ENCODE measurements around the gene JCHAIN.

Gene JCHAIN

DNA sequence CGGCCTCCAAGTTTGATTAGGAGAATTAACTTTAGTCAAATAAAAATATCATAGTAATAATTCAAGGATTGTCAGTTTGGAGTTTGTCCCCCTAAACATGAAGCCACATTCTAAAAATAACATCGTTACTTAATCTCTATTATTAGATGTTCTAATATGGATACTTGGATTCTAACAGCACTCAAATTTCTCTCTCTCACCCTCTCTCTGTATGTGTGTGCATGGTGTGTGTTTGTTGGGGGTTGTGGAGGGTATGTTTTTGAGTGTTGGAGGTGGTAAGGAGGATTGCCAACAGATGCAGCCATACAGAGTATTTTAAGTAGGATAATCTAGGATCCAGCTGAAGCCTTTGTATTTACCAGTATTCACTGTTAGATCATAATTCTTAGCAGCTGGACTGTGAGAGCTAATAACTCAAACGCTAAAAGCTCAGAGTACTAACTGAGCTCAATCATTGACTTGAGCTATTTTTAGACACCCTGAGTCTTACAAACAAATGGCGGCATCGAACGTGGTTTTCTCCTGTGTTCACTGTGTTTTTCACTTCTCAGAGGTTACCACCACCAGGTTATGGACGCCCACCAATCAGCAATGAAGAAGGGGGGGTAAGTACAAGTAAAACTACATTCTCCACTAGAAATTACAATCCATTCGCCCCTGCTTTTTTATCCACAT lies 28.9 kb downstream of the JCHAIN start:
- no peak for DNase-seq (ENCODE audit: low spot score)

DNA sequence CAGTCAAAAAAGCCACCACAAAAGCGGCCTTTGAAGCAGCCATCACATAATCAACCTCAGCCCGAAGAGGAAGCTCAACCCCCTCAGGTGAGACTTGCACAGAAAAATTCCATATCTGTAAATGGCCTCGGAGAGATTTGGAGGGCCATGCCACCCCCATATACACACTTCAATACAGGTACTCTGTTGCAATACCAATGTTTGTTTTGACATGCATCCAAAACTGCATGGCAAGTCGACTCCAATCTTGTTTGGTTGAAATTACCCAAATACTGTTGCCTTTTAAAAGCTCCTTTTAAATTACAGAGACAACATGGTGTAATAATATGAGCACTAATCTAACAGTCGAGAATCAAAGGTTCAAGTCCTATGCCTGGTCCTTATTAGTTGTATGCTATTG lies 31.8 kb downstream of the JCHAIN start:
- no peak for DNase-seq (ENCODE audit: low spot score)

DNA sequence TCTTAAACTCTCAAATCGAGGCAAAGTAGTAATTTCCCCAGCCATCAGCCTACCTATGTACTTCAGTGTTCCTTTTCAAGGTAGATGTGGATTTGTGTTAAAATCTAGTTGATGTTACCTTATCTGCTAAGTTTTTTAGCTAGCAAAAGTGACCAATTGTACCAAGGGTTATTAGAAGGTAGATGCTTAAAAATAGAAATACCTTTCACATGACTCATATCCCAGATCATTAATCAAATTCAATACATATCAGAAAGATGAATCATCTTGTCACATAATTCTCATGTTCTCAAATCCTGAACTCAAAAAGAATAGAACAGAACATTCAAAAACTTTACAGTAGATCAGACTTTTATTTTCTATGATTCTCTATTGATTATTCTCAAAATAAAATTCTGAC lies 34.3 kb downstream of the JCHAIN start:
- peak; percentile 78 for DNase-seq (ENCODE audit: low spot score)

DNA sequence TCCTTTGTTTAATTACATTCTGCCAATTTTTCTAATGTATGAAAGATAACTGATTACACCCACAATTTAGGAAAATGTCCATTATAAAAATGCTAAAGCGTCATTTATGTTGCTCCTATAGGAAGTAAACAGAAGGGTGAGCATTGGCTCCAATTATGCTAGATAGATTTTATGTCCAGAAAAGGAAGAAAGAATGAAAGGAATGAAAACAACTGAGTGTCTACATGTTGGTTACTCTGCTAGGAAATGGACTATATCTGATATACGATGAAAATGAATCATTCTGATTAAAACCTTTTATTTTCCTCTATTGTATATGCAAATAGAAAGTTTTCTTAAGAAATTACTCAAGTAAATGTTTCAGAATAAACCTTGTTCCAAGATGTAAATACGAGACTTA lies 36.1 kb downstream of the JCHAIN start:
- DNase-seq (ENCODE audit: low spot score): no peak

DNA sequence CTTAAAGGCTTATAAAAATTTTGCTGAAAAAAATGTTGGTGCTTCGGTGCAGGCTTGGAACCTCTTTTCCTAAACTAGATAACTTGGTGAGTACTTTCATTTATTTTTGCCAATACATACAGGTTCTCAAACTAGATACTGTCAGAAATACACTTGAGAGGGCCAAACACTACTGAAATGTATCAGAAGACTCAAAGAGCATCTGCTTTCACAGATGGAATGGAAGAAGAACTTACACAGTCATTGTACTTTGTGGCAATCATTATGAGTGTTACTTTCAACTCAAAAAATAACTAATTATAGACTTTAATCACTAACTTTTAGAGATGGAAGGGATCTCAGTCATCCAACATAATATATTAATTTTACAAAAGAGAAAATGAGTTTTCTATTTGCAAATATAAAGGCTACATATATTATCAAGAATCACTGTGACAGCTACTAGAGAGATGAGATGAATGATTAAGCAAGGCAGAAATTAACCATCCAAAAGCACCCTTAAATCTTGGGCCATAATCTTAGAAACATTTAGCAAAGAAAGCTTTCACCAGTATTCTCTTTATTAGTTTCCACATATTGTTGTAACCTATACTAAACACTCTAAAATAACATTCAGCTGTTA lies 36.7 kb downstream of the JCHAIN start:
- no peak for DNase-seq (ENCODE audit: low spot score)

DNA sequence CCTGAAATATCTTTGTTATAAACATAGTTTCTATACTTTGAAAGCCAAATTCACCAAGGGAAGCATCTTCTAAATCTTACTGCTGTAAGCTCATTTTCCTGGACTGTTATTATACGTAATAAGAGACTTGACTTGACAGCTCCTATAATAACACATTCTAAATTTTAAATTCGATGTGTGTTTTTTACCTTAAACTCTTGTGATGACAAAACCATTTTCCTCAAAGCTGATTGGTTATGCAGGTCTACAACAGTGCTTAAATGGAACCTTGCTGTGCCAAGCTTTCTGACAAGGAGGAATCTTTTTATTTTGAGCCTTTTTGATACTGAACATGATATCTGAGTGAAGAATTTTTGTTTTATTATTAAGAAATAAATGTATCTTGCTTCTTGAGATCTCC lies 37.9 kb downstream of the JCHAIN start, which contains the start of gene ENAM:
ENAM (plus strand) TSS at position 301 of the 400 bp plus-strand sequence. CDS start 757 bp downstream, outside the sequence.
- no peak for DNase-seq (ENCODE audit: low spot score)

DNA sequence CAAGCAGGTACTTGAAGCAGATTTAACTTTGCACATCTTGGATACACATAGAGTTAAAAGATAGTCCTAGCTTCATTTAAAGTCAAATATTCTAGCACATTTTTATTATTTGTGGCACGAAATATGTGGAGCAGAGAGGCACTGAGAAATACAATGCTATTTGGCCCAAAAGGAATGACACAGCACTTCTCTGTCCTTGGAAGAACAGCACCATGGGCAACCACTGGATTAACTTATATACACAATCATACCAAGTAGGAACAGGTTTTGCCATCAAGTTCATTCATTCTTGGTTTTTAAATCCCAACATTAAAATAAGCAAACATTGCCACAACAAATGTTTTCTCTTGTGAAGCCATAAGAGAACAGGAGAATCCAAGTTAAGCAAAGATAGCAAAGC lies 38.7 kb downstream of the JCHAIN start:
- no peak for DNase-seq (ENCODE audit: low spot score)

DNA sequence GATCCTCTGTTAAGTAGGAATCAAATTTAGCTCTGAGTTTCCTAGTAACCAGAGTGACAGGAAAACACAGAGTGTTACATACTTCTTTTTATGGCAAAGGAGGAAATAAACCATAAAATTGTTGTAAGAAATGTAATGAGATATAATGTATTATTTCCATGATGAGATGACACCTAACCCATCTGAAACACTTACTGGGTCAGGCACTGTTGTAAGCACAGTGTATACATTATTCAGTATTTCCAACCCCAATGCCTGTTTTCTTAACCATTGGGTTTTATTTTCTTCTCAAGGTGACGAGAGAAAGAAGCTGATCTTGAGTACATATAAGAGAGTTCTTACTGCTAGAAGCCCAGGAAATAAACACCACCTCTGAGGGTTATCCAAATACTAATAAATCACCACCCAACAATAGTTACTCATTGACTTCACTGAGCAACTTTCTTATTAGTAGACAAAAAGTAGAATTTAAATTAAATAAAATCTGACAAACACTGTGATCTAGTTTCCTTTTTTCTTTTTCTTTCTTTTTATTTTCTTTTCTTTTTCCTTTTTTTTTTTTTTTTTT lies 42.0 kb downstream of the JCHAIN start:
- no peak for DNase-seq (ENCODE audit: low spot score)

DNA sequence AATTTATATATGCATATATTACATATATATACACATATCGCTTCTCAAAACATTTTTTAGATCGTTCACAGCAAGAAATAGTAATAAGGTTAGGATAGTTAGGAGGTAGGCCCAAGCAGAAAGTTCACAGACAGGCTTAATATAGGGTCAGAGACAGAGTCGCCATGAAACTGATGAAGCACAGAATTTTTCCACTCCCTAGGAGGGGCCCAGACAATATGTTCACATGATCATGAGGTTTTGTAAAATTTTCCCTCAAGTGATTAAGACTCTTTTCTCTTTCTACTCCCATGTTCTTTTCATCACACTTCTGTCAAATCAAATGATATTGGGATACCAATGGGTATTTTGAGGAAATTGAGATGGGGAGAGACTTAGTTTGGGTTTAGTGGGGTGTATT lies 43.0 kb downstream of the JCHAIN start:
- no peak for DNase-seq (ENCODE audit: low spot score)

DNA sequence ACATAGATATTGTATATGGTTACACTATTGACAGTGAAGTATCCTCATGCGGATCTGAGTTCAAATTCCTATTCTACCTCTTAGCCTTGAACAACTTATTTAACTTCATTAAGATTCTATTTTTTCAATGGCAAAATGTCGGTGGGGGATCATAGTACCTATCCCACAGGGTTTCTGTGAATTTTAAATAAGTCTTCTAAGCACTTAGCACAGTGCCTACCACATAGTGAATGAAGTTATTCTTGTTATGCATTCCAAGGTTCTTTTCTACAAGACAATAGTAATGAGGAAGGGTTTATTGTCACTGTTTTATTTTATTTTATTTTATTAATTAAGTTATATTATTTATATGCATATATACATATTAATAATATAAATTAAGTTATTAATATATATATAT lies 46.5 kb downstream of the JCHAIN start:
- DNase-seq (ENCODE audit: low spot score): no peak

DNA sequence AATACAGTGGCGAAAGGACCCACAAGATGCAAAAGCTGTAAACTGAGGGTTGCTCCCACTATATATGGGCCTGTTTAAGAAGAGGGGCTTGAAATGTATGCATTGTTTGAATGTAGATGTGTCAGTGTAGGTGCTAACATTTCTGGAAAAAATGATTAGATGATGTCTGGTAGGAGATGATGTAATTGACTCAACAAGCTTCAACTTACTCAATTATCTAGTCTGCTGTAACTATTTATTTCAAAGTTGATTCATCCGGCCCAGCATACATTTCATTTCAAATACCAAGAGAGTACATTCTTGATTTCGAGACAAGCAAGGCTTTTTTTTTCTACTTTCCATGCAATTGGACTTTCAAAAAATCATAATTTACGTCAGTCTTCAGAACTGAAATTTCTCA lies 47.0 kb downstream of the JCHAIN start:
- DNase-seq (ENCODE audit: low spot score): no peak

DNA sequence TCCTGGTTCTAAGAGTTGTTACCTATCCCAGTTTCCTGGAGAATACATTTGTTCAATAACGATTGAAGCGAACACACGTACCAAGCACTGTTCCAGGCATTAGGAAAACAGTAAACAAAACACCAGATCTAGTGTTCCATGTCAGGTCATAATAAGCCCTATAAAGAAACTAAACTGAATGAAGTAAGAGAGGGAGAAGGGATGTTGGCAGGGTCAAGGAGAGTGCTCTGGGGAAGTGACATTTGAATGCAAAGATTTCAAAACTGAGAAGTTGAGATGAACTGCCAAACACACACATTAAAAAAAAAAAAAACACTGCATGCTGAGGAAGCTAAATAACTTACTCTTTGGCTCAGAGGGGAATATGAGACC lies 52.1 kb downstream of the JCHAIN start:
- no peak for DNase-seq (ENCODE audit: low spot score)

DNA sequence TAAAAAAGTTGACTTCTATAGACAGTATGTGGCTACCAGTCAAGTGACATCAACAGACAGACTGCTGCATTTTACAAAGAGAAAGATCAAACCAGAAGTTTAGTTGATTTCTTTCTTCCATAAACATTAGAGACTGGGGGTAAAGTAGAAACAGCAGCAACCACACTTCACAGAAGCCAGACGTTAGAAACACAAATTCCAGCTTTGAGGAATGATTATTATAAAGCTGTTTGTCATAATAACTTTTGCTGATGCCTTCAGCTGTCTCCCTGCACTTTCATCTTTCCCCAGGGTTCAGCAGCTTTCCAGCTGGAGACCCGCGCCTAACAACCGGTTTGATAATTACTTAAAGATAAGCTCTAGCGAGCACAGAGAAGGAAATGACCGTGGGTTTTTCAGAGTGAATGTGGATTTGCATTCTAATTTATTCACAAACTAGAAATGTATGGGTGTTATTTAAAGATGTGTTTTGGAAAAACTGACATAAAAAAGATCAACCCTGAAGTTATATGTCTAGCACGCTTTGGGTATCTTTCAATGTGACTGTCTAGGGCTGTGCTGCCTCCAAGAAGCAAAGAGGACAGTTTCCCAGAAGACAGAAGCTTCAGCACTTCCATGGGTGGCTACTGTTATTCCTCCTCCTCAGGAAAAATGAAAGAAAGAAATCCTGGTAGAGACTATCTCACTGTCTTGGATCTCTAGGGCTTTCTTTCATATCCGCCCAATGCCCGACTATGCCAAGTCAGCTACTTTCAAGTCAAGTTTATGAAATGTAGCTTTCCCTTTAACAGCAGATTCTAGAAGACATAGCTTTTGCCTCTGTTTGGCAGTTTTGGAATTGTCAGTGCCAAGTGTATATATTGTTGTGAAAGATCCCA lies 52.8 kb downstream of the JCHAIN start:
- DNase-seq (ENCODE audit: low spot score): no peak

DNA sequence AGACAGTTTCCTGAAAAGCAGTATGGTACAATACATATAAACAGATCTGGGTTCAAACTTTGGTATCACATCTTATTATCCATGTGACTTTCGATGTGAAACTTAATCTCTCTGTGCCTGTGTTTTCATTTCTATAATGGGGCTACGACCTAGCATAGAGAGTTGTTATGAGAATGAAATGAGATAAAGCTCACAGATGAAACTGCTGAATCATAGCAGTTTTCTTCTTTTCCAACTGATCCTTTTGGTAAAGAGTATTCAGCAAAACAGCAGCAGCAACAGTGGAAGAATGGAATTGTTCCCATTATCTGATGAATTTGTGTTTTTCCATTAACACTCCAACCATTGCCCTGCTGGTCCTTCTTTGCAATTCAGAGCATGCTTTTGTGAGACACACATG lies 58.0 kb downstream of the JCHAIN start:
- DNase-seq (ENCODE audit: low spot score): no peak

DNA sequence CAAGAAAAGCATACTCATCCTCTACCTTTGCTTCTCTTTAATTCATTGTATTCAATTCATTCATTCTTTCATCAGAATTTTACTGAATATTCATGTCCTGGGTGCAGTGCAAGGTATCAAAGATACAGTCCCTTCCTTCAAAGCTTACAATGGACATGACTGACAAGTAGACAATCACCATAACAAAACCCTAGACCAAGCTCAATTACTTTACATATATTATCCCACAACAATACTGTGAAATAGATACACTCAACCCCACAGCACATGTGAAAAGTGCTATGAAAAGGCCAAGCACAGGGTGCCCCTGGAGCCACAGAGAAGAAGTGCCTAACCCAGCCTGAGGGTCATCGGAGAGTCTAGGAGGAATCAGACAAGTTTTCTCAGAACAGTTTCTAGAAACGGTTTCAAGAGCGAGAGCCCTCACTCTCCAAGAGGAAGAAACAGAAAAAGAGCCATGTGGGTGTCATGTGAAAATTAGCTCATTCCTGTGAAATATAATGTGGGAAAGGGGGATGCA lies 58.9 kb downstream of the JCHAIN start:
- no peak for DNase-seq (ENCODE audit: low spot score)

DNA sequence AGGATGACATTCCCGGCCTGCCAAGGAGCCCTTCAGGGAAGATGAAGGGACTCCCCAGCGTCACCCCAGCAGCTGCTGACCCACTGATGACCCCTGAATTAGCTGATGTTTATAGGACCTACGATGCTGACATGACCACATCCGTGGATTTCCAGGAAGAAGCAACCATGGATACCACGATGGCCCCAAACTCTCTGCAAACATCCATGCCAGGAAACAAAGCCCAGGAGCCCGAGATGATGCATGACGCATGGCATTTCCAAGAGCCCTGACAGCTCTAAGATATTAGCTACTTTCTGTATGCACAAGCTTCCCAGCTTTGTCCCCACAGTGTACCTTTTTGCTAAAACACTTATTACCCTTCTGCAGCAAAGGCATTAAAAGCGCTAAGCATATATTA lies 59.8 kb downstream of the JCHAIN start:
- DNase-seq (ENCODE audit: low spot score): no peak
